ENCODE results near the gene SCUBE1. TPM values are rescaled to one million over a fixed set of nuclear protein-coding genes. Genes with fewer than 3 reads are reported as not detected.

SCUBE1 gene
- total RNA-seq, 1 donor from 2014 or later, result 2.9 TPM

- ATAC-seq, result no peak
- DNase-seq (ENCODE audit: low spot score), result no peak
Observed at GRCh38 chr22:43267332-43267980, 75.7 kb downstream of the SCUBE1 start.

- ATAC-seq (no peak), DNase-seq (ENCODE audit: low spot score) (no peak)
Observed at GRCh38 chr22:43266076-43266475, 77.1 kb downstream of the SCUBE1 start.

GRCh38 chr22:43263645-43264514 is 79.3 kb downstream of the SCUBE1 start:
- DNase-seq (ENCODE audit: low spot score), result no peak
- peak; percentile 34 for ATAC-seq

- ATAC-seq (peak; percentile 83), DNase-seq (ENCODE audit: low spot score) (peak; percentile 79)
Observed at GRCh38 chr22:43262990-43263644, 80.1 kb downstream of the SCUBE1 start.

GRCh38 chr22:43260331-43261231 is 82.6 kb downstream of the SCUBE1 start:
- ATAC-seq (peak; percentile 51), DNase-seq (ENCODE audit: low spot score) (peak; percentile 60)

GRCh38 chr22:43257961-43258360 is 85.2 kb downstream of the SCUBE1 start:
- DNase-seq (ENCODE audit: low spot score) (no peak), ATAC-seq (no peak)

- DNase-seq (ENCODE audit: low spot score) (no peak), ATAC-seq (no peak)
Observed at GRCh38 chr22:43257549-43257948, 85.6 kb downstream of the SCUBE1 start.

GRCh38 chr22:43256976-43257545 is 86.1 kb downstream of the SCUBE1 start:
- ATAC-seq (no peak), DNase-seq (ENCODE audit: low spot score) (no peak)

GRCh38 chr22:43256569-43256968 is 86.6 kb downstream of the SCUBE1 start:
- no peak for ATAC-seq
- no peak for DNase-seq (ENCODE audit: low spot score)

- DNase-seq (ENCODE audit: low spot score), result no peak
- ATAC-seq, result no peak
Observed at GRCh38 chr22:43255299-43255698, 87.9 kb downstream of the SCUBE1 start.

- peak; percentile 93 for ATAC-seq
- peak; percentile 78 for DNase-seq (ENCODE audit: low spot score)
Observed at GRCh38 chr22:43253839-43254238, 89.3 kb downstream of the SCUBE1 start.

GRCh38 chr22:43252319-43252718 is 90.9 kb downstream of the SCUBE1 start:
- no peak for DNase-seq (ENCODE audit: low spot score)
- no peak for ATAC-seq

- DNase-seq (ENCODE audit: low spot score) (no peak), ATAC-seq (no peak)
Observed at GRCh38 chr22:43249789-43250471, 93.2 kb downstream of the SCUBE1 start.

- DNase-seq (ENCODE audit: low spot score) (no peak), ATAC-seq (no peak)
Observed at GRCh38 chr22:43247546-43248260, 95.5 kb downstream of the SCUBE1 start.

GRCh38 chr22:43246188-43246587 is 97.0 kb downstream of the SCUBE1 start:
- DNase-seq (ENCODE audit: low spot score), result no peak
- ATAC-seq, result no peak

- DNase-seq (ENCODE audit: low spot score), result no peak
- ATAC-seq, result no peak
Observed at GRCh38 chr22:43245717-43246116, 97.5 kb downstream of the SCUBE1 start.

GRCh38 chr22:43244803-43245527 is 98.2 kb downstream of the SCUBE1 start:
- DNase-seq (ENCODE audit: low spot score), result no peak
- no peak for ATAC-seq

- ATAC-seq, result no peak
- DNase-seq (ENCODE audit: low spot score), result no peak
Observed at GRCh38 chr22:43244402-43244801, 98.8 kb downstream of the SCUBE1 start.
